Smooth muscle cell (in vitro differentiated cells): ENCODE measurements around the gene CAPZB. TPM values are rescaled to one million over a fixed set of nuclear protein-coding genes. Genes with fewer than 3 reads are reported as not detected.

ENCODE experiments used
- DNase-seq: peaks from one replicate; lab custom pipeline; 2025; ENCODE audit not compliant: unreplicated experiment; lab: John Stamatoyannopoulos, UW
- H2AFZ ChIP-seq: fragments of 200-600 bp; sonication (generic); 2 replicates; pipeline ENCODE4 v1.6.0; 2016; ENCODE audit warnings: antibody characterized with exemption, low read depth, mild to moderate bottlenecking
- H3F3A ChIP-seq: fragments of 200-600 bp; sonication (generic); 2 replicates; pipeline ENCODE4 v1.6.0; 2017; ENCODE audit warnings: antibody characterized with exemption, low read depth
- H3K27ac ChIP-seq: fragments of 200-600 bp; sonication (generic); 2 replicates; pipeline ENCODE4 v1.5.1; 2016; ENCODE audit warnings: low read depth, mild to moderate bottlenecking
- H3K27me3 ChIP-seq: fragments of 200-600 bp; sonication (generic); 2 replicates; pipeline ENCODE4 v1.6.1; 2016; ENCODE audit warnings: low read depth, mild to moderate bottlenecking
- H3K36me3 ChIP-seq: fragments of 200-600 bp; sonication (generic); 2 replicates; pipeline ENCODE4 v1.5.1; 2016; ENCODE audit warnings: low read depth
- H3K4me1 ChIP-seq: fragments of 200-600 bp; sonication (generic); 2 replicates; pipeline ENCODE4 v1.5.1; 2016; ENCODE audit warnings: low read depth
- H3K4me2 ChIP-seq: fragments of 200-600 bp; sonication (generic); 2 replicates; pipeline ENCODE4 v1.6.0; 2016; ENCODE audit warnings: mild to moderate bottlenecking
- H3K4me3 ChIP-seq: fragments of 200-600 bp; sonication (generic); 2 replicates; pipeline ENCODE4 v1.5.1; 2016; ENCODE audit warnings: mild to moderate bottlenecking
- H3K79me2 ChIP-seq: fragments of 200-600 bp; sonication (generic); 2 replicates; pipeline ENCODE4 v1.6.0; 2016; ENCODE audit warnings: low read depth, mild to moderate bottlenecking
- H3K9ac ChIP-seq: fragments of 200-600 bp; sonication (generic); 2 replicates; pipeline ENCODE4 v1.6.0; 2016; ENCODE audit warnings: low read depth
- H3K9me3 ChIP-seq: fragments of 200-600 bp; sonication (generic); replicated peaks from 2 replicates; pipeline ENCODE4 v1.5.1; 2016; ENCODE audit warnings: low read depth
- H4K20me1 ChIP-seq: fragments of 200-600 bp; sonication (generic); 2 replicates; pipeline ENCODE4 v1.6.0; 2016; ENCODE audit warnings: low read depth
- WGBS: methylation state at CpG from one replicate; pipeline ENCODE4 v1.1.7; 2016; ENCODE audit warnings: low lambda C conversion rate; 5-methylcytosine and 5-hydroxymethylcytosine counted together
- polyA plus RNA-seq: library from polyadenylated mRNA; unstranded; fragments of >200 nt; fragmentation: Nextera tagmentation; extraction: Ambion mirVana; gene quantifications from 2 replicates; pipeline ENCODE4 v1.2.1, GENCODE V29; 2016
- total RNA-seq: library from RNA; depleted of rRNA; stranded (reverse); fragments of >200 nt; gene quantifications from 2 replicates; pipeline ENCODE4 v1.2.3, GENCODE V29; 2014
- TF ChIP-seq, protein P1 (sequence below): fragments of 200-600 bp; sonication (generic); IDR thresholded peaks from 2 replicates; pipeline ENCODE4 v1.5.1; 2017; ENCODE audit warnings: borderline replicate concordance, mild to moderate bottlenecking, antibody characterized with exemption; ENCODE audit not compliant: insufficient read depth, poor library complexity, severe bottlenecking

Gene CAPZB
- total and polyA plus RNA-seq, 2 experiments from 2014 or later: 205 to 405 TPM

DNA sequence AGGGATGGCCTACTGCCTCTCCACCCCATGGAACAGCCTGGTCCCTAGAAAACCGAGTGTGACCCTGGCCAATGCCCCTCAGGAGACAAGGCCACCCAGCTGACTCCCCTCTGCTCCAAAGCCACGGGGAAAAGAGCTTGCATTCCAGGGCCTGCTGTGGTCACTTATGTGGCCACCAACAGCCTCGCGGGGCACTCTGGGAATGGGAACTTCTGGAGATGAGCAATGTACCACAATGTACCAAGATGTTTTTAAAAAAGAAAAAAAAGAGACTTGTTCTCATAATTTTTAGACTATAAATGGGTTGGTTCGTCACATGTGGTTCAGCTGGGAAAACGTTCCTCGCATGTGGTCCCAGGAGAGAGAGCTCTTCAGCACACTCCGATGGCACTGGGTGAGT is 110.4 kb downstream of the CAPZB start:
- H3K9ac ChIP-seq: no peak overlapping the region
- no peak overlapping the region for H2AFZ ChIP-seq
- H3K4me1 ChIP-seq: no peaks in the 10 kb centered on the region
- TF ChIP-seq, protein P1, sequence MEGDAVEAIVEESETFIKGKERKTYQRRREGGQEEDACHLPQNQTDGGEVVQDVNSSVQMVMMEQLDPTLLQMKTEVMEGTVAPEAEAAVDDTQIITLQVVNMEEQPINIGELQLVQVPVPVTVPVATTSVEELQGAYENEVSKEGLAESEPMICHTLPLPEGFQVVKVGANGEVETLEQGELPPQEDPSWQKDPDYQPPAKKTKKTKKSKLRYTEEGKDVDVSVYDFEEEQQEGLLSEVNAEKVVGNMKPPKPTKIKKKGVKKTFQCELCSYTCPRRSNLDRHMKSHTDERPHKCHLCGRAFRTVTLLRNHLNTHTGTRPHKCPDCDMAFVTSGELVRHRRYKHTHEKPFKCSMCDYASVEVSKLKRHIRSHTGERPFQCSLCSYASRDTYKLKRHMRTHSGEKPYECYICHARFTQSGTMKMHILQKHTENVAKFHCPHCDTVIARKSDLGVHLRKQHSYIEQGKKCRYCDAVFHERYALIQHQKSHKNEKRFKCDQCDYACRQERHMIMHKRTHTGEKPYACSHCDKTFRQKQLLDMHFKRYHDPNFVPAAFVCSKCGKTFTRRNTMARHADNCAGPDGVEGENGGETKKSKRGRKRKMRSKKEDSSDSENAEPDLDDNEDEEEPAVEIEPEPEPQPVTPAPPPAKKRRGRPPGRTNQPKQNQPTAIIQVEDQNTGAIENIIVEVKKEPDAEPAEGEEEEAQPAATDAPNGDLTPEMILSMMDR: no peak
- 95% methylated on average over 8 of the region's 8 CpGs for WGBS
- H3K36me3 ChIP-seq: peaks cover 16% of the 10 kb centered on the region
- no peak overlapping the region for H3K4me3 ChIP-seq
- no peaks in the 10 kb centered on the region for H3F3A ChIP-seq
- peaks cover 7% of the 10 kb centered on the region for H3K79me2 ChIP-seq
- no peaks in the 10 kb centered on the region for H3K9me3 ChIP-seq
- H3K4me2 ChIP-seq: no peak overlapping the region
- peaks cover 94% of the 10 kb centered on the region for H4K20me1 ChIP-seq
- no peaks in the 10 kb centered on the region for H3K27me3 ChIP-seq
- no peak for DNase-seq
- H3K27ac ChIP-seq: no peak overlapping the region

DNA sequence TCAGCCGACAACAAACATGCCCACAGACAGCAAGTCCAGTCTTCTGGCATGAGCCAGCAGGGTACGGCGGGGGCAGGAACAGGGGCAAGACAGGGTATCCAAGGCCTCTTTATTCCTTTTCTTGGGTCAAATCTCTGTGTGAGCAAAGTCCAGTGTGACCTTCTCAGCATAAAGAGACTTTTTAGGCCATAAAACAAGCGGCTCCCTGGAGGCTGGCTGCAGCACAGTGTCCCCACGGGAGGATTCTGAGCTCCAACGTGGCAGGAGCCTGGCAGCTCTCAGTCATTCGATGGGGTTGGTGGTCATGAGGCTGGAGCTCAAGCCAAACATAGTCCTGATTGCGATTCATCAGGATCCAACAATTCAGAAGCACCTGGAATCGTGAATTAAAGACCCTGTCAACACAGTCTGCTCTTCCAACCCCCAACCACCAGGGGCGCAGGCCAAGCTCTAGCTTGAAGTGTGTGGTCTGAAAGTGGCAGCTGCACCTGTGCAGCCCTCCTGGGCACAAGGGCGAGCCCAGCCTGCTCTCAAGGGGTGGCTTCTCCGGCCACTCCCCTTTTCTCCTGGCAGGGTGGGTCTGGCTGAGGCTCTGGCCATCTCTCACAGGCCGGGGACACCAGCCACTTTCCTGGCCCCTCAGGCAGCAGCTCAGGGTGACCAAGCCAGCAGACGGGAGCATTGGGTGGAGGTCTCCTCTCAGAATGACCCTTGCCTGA is 111.1 kb downstream of the CAPZB start:
- Histone ChIP-seq H3K4me3 (no peak overlapping the region), H3K9me3 (no peaks in the 10 kb centered on the region), H3K27me3 (no peaks in the 10 kb centered on the region), H3F3A (no peaks in the 10 kb centered on the region), H3K36me3 (peaks cover 16% of the 10 kb centered on the region), H3K4me2 (no peak overlapping the region), H3K9ac (no peak overlapping the region), H3K27ac (no peak overlapping the region), H2AFZ (no peak overlapping the region), H3K79me2 (peaks cover 8% of the 10 kb centered on the region), H3K4me1 (no peaks in the 10 kb centered on the region), H4K20me1 (peaks cover 97% of the 10 kb centered on the region)
- TF ChIP-seq, protein P1: peak; percentile 41
- WGBS: 89% methylated on average over 14 of the region's 14 CpGs
- no peak for DNase-seq

DNA sequence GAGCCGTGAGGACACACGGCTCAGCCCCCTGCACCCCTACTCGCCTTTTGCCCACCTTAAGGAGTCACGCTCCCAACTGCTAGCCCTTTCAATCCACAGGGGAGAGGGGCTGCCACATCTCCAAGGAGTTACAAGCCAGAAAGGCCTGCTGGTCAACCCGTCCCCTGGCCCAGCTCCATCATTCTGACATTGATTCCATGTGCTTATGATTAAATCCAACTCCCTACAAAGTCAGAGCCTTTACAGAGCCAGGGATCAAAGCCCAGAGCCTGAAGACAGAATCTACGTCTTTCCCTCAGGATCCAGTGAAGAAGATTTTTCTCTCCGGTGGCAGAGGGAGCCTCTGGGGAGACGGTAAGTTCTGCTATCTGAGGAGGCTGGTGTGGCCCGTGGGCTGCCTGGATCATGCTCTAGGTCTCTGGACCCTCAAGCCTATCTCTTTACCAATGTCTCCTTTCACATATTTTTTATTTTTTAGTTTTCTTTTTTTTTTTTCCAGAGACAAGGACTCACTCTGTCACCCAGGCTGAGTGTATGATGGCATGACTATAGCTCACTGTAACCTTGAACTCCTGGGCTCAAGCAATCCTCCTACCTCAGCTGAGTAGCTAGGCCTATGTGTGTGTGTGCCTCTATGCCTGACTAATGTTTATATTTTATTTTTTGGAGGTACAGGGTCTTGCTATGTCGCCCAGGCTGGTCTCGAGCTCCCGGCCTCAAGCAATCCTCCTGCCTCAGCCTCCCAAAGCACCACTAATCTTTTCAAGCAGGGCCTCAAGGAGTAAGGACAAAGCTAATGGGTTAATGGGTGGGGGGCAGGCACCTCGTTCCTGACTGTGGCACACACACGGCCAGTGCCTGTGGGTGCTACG is 111.9 kb downstream of the CAPZB start:
- Histone ChIP-seq H3K36me3 (peaks cover 16% of the 10 kb centered on the region), H3K27ac (no peak overlapping the region), H4K20me1 (peaks cover 97% of the 10 kb centered on the region), H3K27me3 (no peaks in the 10 kb centered on the region), H3K79me2 (peaks cover 8% of the 10 kb centered on the region), H3K4me1 (no peaks in the 10 kb centered on the region), H3K4me2 (no peak overlapping the region), H2AFZ (no peak overlapping the region), H3K9ac (no peak overlapping the region), H3K4me3 (no peak overlapping the region), H3F3A (no peaks in the 10 kb centered on the region), H3K9me3 (no peaks in the 10 kb centered on the region)
- TF ChIP-seq, protein P1: no peak
- DNase-seq: no peak
- WGBS: 95% methylated on average over 15 of the region's 15 CpGs
